Measurements from ENCODE around the gene CALR3. TPM values are rescaled to one million over a fixed set of nuclear protein-coding genes. Genes with fewer than 3 reads are reported as not detected.

The CALR3 gene
- total RNA-seq, 2 experiments from 2014 or later = not detected

DNA sequence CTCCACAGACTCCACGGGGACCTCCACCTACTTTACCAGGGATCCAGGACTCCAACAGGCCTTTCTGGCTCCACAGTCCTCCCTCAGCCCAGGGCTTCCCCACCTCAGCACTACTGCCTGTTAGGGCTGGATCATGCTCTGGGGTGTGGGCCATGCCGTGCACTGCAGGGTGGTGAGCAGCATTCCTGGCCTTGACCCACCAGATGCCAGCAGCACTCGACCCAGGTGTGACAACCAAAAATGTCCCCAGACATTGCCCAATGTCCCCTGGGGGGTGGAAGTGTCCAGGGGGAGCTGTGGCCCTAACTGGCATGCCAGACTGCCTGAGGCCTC is 66.2 kb downstream of the CALR3 start:
- Mint-ChIP-seq H3K27me3 (ENCODE audit: low read depth) (no peaks in the 10 kb centered on the region), H3K27ac (peak overlapping the region; percentile 57), H3K4me3 (no peak overlapping the region), H3K4me1 (ENCODE audit: low read depth) (peaks cover 26% of the 10 kb centered on the region), H3K9me3 (ENCODE audit: insufficient read depth) (no peaks in the 10 kb centered on the region), H3K36me3 (ENCODE audit: low read depth) (peaks cover 25% of the 10 kb centered on the region)
- ChIA-PET POLR2A (no interaction called here), CTCF (no interaction called here)
- no peak for ATAC-seq
- DNase-seq = no peak

DNA sequence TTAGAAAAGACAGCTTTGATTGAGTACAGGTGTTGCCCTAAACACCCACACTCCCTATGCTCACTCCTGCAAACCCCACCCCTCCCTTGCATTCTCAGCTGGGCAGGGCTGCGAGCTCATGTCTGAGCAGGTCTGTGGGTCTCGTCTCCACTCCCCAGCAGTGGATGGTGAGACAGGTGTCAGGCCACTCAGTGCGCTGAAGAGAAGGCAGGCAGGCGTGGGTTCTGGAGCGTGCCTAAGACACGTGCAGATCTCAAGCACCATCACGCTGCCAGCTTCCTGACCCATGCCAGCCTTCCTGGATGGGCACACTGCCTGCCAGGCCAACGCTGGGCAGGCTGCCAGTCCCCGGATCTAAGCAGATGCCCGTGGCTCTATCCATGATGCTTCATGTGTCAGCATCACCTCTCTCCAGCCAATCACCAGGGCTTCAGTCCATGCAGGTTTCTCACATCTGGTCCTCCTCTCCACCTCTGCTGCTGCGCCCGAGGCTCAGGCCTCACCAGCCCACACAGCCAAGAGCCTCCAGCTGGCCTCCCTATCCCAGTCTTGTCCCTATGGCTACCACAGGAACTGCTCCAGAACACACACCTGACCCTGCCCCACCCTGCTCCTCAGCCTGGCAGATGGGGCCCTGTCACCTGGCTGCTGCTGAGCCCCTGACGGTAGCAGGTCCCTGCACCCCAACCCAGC is 66.8 kb downstream of the CALR3 start:
- CTCF ChIA-PET = no interaction called here
- POLR2A ChIA-PET = interaction anchor here (0.6 kb wide), 1 partner anchor 409 kb away, joined by 3 read pairs; no protein-coding TSS in a partner anchor
- H3K27me3 Mint-ChIP-seq (ENCODE audit: low read depth) = no peaks in the 10 kb centered on the region

More for the DNA sequence above, 66.8 kb downstream of the CALR3 start:
- DNase-seq (no peak), ATAC-seq (peak; percentile 27)
- Mint-ChIP-seq H3K27ac (peak overlapping the region; percentile 57), H3K36me3 (ENCODE audit: low read depth) (peaks cover 24% of the 10 kb centered on the region), H3K4me1 (ENCODE audit: low read depth) (peaks cover 26% of the 10 kb centered on the region), H3K9me3 (ENCODE audit: insufficient read depth) (no peaks in the 10 kb centered on the region), H3K4me3 (no peak overlapping the region)

Other genes starting within 250 kb of the CALR3 start
- 100 to 1,000 TPM in 1 of 2 experiments, 10 to 100 TPM in 1; 96.0 to 100 TPM for gene KLF2, start 171.3 kb downstream of the CALR3 start, total RNA-seq
- 10 to 100 TPM; 34.1 to 35.5 TPM for gene EPS15L1, start 24.2 kb downstream of the CALR3 start, total RNA-seq
- 1 to 10 TPM; 3.0 to 3.1 TPM for gene C19orf44, start 227 bp upstream of the CALR3 start, total RNA-seq
- gene CHERP, start 46.3 kb upstream of the CALR3 start, total RNA-seq = 10 to 100 TPM; 60.0 to 60.8 TPM
- 10 to 100 TPM; 55.6 to 61.9 TPM for gene SLC35E1, start 76.2 kb upstream of the CALR3 start, total RNA-seq
- 10 to 100 TPM; 17.2 to 17.4 TPM for gene MED26, start 132.0 kb upstream of the CALR3 start, total RNA-seq
- 10 to 100 TPM; 51.5 to 53.5 TPM for gene SMIM7, start 164.0 kb upstream of the CALR3 start, total RNA-seq
- under 1 TPM; 0.60 to 0.87 TPM for gene TMEM38A, start 165.0 kb upstream of the CALR3 start, total RNA-seq
- gene NWD1, start 223.7 kb upstream of the CALR3 start, total RNA-seq = not detected

All from activated CD8-positive, alpha-beta T cell treated with anti-CD3 and anti-CD28 coated beads, Interleukin-2, amount 10 ng/mL, durations not matched to agents 7 days and 5 days (primary cell).